Thoracic aorta (tissue), 2 donors: ENCODE measurements around the gene CC2D2A. TPM values are rescaled to one million over a fixed set of nuclear protein-coding genes. Genes with fewer than 3 reads are reported as not detected.

Source experiments
- ATAC-seq: fragments of 150-250 bp; one replicate; pipeline ENCODE4 v1.8.0; 2017; ENCODE audit warnings: low read depth; ENCODE audit not compliant: insufficient number of reproducible peaks, low FRiP score
- DNase-seq: peaks from one replicate; pipeline ENCODE4 v3.0.0-alpha.2; 2020; ENCODE audit warnings: low spot score
- H3K27ac ChIP-seq, 2 donors: fragments of 200-600 bp; sonication (generic); 1 replicate in 1 of 2; 2 replicates in 1 of 2; pipeline ENCODE4 v1.5.1; 2016; ENCODE audit warnings: mild to moderate bottlenecking in 2 of 2, moderate library complexity in 2 of 2
- H3K27me3 ChIP-seq: fragments of 200-600 bp; sonication (generic); replicated peaks from 2 replicates; pipeline ENCODE4 v1.6.0; 2016; ENCODE audit warnings: mild to moderate bottlenecking; ENCODE audit not compliant: insufficient read depth
- H3K36me3 ChIP-seq: fragments of 200-600 bp; sonication (generic); one replicate; pipeline ENCODE4 v1.5.1; 2016
- H3K4me1 ChIP-seq, 2 donors: fragments of 200-600 bp; sonication (generic); 1 replicate in 1 of 2; 2 replicates in 1 of 2; pipeline versions ENCODE4 v1.5.1 to v1.6.0; 2016; ENCODE audit warnings: low read depth in 2 of 2, mild to moderate bottlenecking in 1 of 2; ENCODE audit not compliant: control insufficient read depth in 1 of 2
- H3K4me3 ChIP-seq: fragments of 200-600 bp; sonication (generic); 2 replicates; pipeline ENCODE4 v1.5.1; 2016; ENCODE audit warnings: mild to moderate bottlenecking
- H3K9me3 ChIP-seq: fragments of 200-600 bp; sonication (generic); 2 replicates; pipeline ENCODE4 v1.5.1; 2016
- total RNA-seq, 2 donors: library from RNA; depleted of rRNA; stranded (reverse); fragments of >200 nt; gene quantifications; one replicate each; pipeline versions ENCODE4 v1.1.0 to v1.2.3, GENCODE V29; 2016
- TF ChIP-seq, protein P1 (sequence below): fragments of 200-600 bp; sonication (generic); IDR thresholded peaks from one replicate; pipeline ENCODE4 v1.5.1; 2019; ENCODE audit warnings: antibody characterized with exemption

The CC2D2A gene
- total RNA-seq, 2 donors from 2014 or later, result 44.1 to 59.8 TPM

DNA sequence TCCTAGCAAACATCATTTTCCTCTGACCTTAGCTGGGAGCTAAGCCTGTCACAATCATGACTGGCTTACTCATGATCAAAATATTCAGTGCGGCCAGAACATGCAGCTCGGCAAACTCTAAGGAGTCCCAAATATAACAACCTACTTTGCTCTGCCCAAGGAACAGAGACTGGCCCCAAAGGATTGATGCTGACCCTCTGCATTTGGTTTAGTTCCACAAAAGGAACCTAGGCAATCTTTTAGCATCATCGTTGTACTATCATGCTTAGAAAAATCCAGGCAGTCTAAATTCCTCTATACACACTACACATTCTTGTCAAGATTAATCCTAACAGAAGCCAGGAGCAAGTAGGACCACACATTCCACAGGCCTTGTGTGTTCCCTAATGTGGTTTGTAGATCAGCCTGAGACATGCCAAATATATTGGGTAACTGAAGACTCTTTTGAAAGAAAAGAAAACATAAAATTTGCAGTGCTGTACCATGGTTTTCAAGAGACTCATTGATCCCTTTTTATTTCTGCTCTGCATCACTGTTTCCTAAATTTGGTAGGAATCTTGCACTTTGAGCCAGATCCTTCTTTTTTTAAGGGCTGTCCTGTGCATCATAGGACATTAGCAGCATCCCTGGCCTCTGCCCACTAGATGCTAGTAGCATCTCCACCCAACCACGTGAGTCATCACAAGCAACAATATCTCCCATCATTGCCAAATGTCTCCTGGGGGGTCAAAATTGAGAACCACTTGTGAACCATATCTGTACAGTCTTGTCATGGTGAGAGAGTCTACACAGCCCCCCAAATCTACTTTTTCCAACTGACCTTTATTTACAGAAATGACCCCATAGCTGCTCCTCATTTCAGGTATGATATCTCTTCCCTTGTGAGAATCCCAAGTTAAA, 17.6 kb upstream of the CC2D2A start:
- ATAC-seq (peak; percentile 83), DNase-seq (no peak)
- TF ChIP-seq, protein P1, sequence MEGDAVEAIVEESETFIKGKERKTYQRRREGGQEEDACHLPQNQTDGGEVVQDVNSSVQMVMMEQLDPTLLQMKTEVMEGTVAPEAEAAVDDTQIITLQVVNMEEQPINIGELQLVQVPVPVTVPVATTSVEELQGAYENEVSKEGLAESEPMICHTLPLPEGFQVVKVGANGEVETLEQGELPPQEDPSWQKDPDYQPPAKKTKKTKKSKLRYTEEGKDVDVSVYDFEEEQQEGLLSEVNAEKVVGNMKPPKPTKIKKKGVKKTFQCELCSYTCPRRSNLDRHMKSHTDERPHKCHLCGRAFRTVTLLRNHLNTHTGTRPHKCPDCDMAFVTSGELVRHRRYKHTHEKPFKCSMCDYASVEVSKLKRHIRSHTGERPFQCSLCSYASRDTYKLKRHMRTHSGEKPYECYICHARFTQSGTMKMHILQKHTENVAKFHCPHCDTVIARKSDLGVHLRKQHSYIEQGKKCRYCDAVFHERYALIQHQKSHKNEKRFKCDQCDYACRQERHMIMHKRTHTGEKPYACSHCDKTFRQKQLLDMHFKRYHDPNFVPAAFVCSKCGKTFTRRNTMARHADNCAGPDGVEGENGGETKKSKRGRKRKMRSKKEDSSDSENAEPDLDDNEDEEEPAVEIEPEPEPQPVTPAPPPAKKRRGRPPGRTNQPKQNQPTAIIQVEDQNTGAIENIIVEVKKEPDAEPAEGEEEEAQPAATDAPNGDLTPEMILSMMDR, result no peak
- peak overlapping the region; percentile 73 to 83 for H3K27ac ChIP-seq
- peaks cover 37 to 58% of the 10 kb centered on the region in 2 donors for H3K4me1 ChIP-seq
- H3K36me3 ChIP-seq, result no peaks in the 10 kb centered on the region
- H3K4me3 ChIP-seq, result no peak overlapping the region
- H3K9me3 ChIP-seq, result no peaks in the 10 kb centered on the region
- no peaks in the 10 kb centered on the region for H3K27me3 ChIP-seq

DNA sequence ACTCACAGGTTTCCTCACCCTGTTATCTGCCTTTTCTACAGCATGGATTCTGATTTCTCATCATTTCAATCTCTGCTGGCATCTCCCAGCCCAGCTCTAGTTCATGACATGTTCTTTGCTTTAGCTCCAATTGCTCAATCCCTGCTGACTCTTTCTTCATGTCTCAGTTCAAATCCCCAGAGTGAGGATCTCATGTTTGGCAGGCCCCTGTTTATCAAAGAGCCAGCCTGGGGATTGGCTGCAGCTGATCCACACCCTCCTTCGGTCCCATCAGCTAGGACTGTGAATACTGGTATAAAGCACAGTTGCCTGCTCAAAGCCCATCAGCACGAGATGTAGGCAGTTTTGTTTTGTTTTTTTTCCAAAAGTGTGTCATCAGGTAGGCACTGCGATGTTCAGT, 14.4 kb upstream of the CC2D2A start:
- no peaks in the 10 kb centered on the region for H3K9me3 ChIP-seq
- no peaks in the 10 kb centered on the region for H3K27me3 ChIP-seq
- no peak overlapping the region for H3K4me3 ChIP-seq
- DNase-seq (peak; percentile 21), ATAC-seq (no peak)
- peaks cover 48 to 80% of the 10 kb centered on the region in 2 donors for H3K4me1 ChIP-seq
- TF ChIP-seq, protein P1, result no peak
- H3K27ac ChIP-seq, result peak overlapping the region; percentile 6 to 72
- H3K36me3 ChIP-seq, result no peaks in the 10 kb centered on the region

DNA sequence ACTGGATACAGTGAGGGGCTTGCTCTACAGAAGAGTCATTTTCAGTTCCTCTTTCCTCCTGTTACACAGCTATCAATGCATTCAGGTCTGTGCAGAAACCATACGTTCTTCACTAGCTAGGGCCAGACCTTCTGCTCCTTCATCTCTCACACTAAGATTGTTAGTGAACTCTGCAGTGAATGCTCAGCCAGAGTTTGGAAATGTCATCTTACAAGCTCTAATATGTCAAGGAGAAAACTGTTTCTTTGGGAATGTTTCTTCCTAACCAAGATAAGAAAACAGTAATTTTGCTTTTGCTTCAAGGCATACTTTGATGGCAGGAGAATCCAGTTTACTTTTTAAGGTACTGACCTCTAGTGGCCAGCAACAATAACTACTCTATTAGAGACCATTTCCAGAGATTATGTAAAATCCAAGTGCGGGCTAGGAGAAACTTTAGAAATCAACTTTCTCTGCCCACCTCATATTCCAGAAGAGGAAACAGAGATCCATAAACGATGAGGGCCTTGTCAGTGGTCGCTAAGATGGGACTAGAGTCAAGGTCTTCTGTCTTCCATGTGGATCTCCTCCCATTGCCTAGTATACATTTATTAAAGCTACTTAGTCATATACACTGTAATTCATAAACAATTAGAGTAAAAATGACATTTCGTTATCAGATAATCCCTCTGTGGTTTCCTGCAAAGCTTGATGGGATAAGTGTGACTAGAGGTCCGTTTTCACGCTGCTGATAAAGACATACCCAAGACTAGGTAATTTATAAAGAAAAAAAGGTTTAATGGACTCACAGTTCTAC, 12.1 kb upstream of the CC2D2A start:
- H3K4me3 ChIP-seq, result peak overlapping the region; percentile 12
- no peak for DNase-seq
- H3K27me3 ChIP-seq, result no peaks in the 10 kb centered on the region

DNA sequence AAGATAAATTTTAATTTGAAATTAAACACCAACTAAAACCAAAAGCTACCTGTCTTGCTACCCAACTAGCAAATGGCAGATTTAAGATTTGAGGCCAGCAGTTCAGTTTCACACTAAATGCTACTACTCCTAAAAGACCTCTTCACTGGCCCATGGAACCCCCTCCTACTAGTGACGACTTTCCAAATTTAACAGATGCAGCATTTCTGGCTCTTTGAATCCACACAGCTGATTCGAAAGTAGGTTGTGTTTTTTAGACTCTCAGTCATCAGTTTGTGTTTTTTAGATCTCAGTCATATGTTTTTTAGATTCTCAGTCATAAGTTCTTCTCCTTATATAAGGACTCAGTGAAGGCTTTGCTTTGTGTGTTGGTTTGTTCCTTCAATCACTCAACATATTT, 11.1 kb upstream of the CC2D2A start:
- H3K4me3 ChIP-seq, result no peak overlapping the region
- TF ChIP-seq, protein P1, result no peak
- H3K27me3 ChIP-seq, result no peaks in the 10 kb centered on the region
- DNase-seq, result no peak
- ATAC-seq, result no peak
- peaks cover 27 to 64% of the 10 kb centered on the region in 2 donors for H3K4me1 ChIP-seq
- H3K27ac ChIP-seq, result peak overlapping the region; percentile 25 to 72
- no peaks in the 10 kb centered on the region for H3K36me3 ChIP-seq
- H3K9me3 ChIP-seq, result no peaks in the 10 kb centered on the region

More for the DNA sequence above, 12.1 kb upstream of the CC2D2A start:
- peak overlapping the region; percentile 52 to 72 for H3K27ac ChIP-seq
- TF ChIP-seq, protein P1, result peak; percentile 75
- H3K9me3 ChIP-seq, result no peaks in the 10 kb centered on the region
- peaks cover 31 to 68% of the 10 kb centered on the region in 2 donors for H3K4me1 ChIP-seq
- H3K36me3 ChIP-seq, result no peaks in the 10 kb centered on the region
- ATAC-seq, result peak; percentile 40

DNA sequence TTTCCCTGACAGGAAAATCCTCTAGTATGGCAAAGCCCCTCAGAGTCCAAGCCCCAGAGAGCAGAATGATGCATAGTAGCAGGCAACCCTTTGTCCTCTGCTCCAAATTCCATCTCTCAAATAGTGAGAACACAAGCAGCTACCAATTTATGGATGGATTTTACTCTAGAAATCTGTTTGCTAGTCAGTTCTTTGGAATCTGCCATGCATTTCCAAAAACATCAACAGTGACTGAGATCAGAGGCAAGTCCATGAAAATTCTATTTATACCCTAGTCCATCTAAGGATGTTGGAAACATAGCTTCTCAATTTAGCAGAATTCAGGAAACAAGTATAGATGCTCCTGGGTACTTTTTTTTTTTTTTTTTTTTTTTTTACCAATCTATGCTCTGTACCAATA, 10.0 kb upstream of the CC2D2A start:
- TF ChIP-seq, protein P1, result no peak
- DNase-seq, result no peak
- Histone ChIP-seq H3K4me1 (peaks cover 25 to 61% of the 10 kb centered on the region in 2 donors), H3K27ac (peak overlapping the region; percentile 25 to 72), H3K4me3 (no peak overlapping the region), H3K9me3 (no peaks in the 10 kb centered on the region), H3K36me3 (no peaks in the 10 kb centered on the region), H3K27me3 (no peaks in the 10 kb centered on the region)
- peak; percentile 37 for ATAC-seq
